GM12864 (cell line): Measurements from ENCODE around the gene CYB561D2.

ENCODE experiments used
- DNase-seq: peaks from one replicate; pipeline ENCODE4 v3.0.0-alpha.2; 2011; ENCODE audit warnings: low read depth
- H3K4me3 ChIP-seq: 2 replicates; pipeline ENCODE4 v1.5.1; 2011; ENCODE audit warnings: mild to moderate bottlenecking, low read depth, low read length, control low read depth
- CTCF ChIP-seq: IDR thresholded peaks from 2 replicates; pipeline ENCODE4 v1.5.1; 2011; ENCODE audit warnings: low read depth, mild to moderate bottlenecking, moderate library complexity, low read length, control low read depth, inconsistent platforms; ENCODE audit errors: missing control alignments

CYB561D2 gene

GRCh38 chr3:50356553-50356952, 5.9 kb downstream of the CYB561D2 start:
- no peak overlapping the region; the same call in 1 of the 2 replicates for H3K4me3 ChIP-seq
- TF ChIP-seq CTCF, result no peak
- DNase-seq, result no peak

GRCh38 chr3:50357481-50357880, 6.8 kb downstream of the CYB561D2 start:
- no peak for DNase-seq
- H3K4me3 ChIP-seq, result peak overlapping the region; percentile 70
- no peak for TF ChIP-seq CTCF

DNA sequence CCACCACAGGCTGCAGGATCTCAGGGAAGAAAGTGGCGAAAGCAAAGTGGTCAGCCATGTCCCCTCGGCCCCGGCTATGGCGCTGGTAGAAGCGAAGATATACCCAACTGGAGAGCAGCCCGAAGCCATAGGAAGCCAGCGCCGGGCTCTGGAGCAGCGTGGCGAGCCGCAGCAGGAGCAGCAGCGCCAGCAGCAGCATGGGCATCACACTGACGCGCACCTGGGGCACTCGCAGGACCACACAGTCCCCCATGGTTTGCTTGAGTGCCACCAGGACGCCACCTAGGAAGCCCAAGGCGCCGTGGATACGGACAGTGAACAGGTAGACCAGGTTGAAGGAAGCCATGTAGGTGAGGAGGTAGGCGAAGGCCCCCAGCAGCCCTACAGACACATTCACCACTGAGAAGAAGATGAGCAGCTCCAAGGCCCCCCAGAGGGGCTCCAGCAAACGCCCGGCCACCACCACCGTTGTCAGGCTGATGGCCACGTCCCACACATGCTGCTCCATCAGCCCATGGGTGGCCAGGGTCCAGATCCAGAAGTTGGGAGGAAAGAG, 7.8 kb downstream of the CYB561D2 start:
- TF ChIP-seq CTCF, result no peak
- no peak for DNase-seq
- H3K4me3 ChIP-seq, result peak overlapping the region; percentile 70

DNA sequence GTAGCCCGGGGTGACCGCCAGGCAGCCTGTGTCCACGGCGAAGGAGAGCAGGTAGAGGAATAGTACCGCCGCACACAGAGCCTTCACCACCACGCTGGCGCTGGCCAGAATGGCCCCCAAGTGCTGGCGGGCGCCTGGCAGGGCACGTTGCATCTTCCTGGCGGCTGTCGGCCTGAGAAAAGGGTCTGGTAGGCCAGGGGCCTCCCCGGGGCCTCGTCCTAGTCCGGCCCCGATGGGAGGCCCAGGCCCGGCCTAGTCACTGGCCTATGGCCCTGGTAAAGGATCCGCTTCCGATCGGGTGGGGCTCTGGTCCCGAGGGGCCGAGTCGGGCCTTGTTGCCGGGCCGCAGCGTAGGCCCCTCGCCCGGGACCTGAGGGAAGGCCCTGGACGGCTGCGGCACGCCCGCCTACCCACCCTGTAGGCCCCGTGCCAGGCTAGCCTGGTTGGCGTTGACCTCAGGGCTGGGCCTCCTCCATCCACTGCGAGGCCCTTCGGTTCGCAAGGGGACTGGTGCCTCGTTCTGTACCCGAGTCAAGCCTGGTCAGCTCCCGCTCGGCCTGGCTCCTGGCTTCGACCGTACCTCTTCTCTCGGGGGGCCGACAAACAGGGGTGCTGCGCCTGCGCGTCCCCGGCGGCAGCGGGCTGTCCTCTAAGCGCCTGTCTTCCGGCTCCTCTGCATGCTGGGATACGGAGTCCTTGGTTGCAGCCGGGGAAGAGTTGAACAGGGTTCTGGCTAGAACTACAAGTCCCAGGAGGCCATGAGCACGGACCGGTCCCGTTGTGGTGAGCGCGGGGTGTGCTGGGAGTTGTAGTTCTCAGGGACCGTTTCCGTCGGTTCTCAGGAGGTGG, 8.5 kb downstream of the CYB561D2 start, which contains the start of gene TMEM115:
Gene TMEM115, minus strand, starts transcription at position 611 of the 849 bp plus-strand sequence. Its CDS starts 458 bp downstream, at position 153.
- no peak for TF ChIP-seq CTCF
- peak within 1 kb of the TSS; percentile 70 for H3K4me3 ChIP-seq
- DNase-seq, result peak; percentile 97

DNA sequence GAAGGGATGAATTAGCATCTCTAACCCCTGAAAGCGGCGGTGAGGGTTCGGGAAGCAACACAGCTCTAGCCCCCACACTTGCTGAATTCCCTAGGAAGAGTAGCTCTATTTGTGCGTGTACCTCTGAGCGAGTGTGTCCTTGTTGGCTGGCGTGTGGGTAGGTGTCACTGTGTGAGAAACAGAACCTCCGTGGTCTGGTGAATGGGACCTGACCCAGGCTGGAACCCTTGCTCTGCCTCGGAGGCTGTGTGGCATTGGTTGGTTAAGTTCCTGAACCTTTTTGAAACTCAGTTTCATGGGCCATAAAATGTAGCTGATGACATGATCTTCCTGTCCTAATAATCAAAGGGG, 9.1 kb downstream of the CYB561D2 start:
- H3K4me3 ChIP-seq, result peak overlapping the region; percentile 70
- no peak for TF ChIP-seq CTCF
- DNase-seq, result no peak

DNA sequence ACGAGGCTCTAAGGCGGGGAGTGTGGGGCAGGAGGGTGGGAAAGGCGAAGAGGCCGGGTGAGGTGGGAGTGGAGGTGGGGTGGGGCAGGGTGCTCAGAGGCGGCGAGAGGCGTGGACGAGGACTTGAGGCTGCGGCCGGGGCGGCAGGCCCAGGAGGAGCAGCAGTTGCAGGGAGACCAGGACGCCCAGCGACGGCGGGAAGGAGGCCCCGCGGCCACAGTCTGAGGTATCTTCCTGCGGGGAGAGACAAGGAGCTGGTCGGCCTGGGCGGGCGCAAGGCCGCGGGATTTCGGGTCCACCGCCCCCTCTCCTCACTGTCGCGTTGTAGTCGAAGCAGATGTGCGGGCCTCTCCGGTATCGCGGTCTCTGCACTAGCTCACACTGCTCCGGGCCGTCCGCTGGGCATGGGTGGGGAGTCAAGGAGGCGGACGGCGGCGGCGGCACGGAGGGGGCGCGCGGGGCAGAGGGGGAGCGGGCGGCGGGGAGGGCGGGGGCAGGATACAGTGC, 14.0 kb downstream of the CYB561D2 start:
- no peak for TF ChIP-seq CTCF
- H3K4me3 ChIP-seq, result peak overlapping the region; percentile 49

More for the DNA sequence above, 14.0 kb downstream of the CYB561D2 start:
- no peak for DNase-seq
